ENCODE data around the gene MAPKAP1.

Gene MAPKAP1

DNA sequence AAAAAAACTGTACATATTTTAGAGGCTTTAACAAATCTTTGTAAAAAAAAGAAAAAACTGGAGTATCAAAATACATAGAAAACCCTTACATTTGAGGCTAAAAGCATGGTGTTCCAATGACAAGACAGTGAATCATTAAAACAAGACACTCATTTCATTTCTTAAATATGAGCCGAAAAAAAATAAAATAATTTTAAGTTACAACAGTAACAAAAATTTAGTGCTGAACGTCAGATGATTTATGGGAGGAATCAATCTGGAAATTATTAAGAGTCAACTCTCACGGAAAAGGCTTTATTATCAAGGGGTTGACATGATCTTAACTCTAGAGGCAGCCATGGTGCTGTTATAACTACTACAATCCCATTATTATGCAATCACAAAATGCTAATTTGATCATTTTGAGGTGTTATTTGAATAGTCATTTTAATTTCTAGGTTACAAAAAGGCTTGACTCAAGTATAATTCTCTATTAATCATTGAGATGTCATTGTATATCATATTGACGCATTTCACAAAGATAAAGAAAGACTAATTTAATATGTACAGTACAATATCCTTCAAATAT lies 51.9 kb downstream of the MAPKAP1 start:
- TF ChIP-seq EZH2 (IDR thresholded peaks at IDR 0.05; ENCODE audit: borderline replicate concordance, low read length) = no peak
- TF ChIP-seq, protein P1, sequence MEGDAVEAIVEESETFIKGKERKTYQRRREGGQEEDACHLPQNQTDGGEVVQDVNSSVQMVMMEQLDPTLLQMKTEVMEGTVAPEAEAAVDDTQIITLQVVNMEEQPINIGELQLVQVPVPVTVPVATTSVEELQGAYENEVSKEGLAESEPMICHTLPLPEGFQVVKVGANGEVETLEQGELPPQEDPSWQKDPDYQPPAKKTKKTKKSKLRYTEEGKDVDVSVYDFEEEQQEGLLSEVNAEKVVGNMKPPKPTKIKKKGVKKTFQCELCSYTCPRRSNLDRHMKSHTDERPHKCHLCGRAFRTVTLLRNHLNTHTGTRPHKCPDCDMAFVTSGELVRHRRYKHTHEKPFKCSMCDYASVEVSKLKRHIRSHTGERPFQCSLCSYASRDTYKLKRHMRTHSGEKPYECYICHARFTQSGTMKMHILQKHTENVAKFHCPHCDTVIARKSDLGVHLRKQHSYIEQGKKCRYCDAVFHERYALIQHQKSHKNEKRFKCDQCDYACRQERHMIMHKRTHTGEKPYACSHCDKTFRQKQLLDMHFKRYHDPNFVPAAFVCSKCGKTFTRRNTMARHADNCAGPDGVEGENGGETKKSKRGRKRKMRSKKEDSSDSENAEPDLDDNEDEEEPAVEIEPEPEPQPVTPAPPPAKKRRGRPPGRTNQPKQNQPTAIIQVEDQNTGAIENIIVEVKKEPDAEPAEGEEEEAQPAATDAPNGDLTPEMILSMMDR (IDR thresholded peaks at IDR 0.05; ENCODE audit: low read length) = no peak
- Histone ChIP-seq H3K9ac (ENCODE audit: low read length) (no peak overlapping the region), H3K79me2 (ENCODE audit: insufficient read depth, low read length) (no peaks in the 10 kb centered on the region), H3K4me3 (ENCODE audit: low read depth, low read length, poor library complexity, severe bottlenecking) (no peak overlapping the region), H3K9me3 (ENCODE audit: low read length) (no peaks in the 10 kb centered on the region), H4K20me1 (ENCODE audit: insufficient read depth, low read length) (no peaks in the 10 kb centered on the region), H3K9me2 (ENCODE audit: low read depth, low read length) (no peaks in the 10 kb centered on the region), H2AFZ (ENCODE audit: low read length) (no peak overlapping the region), H3K27ac (ENCODE audit: low read depth, low read length, poor library complexity, severe bottlenecking) (no peak overlapping the region), H3K4me1 (ENCODE audit: insufficient read depth, low read length, severe bottlenecking) (peaks cover 5% of the 10 kb centered on the region), H3K27me3 (ENCODE audit: insufficient read depth, low read length) (no peaks in the 10 kb centered on the region), H3K36me3 (ENCODE audit: insufficient read depth, low read length) (peaks cover 19% of the 10 kb centered on the region), H3K4me2 (ENCODE audit: low read length) (no peak overlapping the region), H3F3A (ENCODE audit: insufficient read depth, low read length) (no peaks in the 10 kb centered on the region)

DNA sequence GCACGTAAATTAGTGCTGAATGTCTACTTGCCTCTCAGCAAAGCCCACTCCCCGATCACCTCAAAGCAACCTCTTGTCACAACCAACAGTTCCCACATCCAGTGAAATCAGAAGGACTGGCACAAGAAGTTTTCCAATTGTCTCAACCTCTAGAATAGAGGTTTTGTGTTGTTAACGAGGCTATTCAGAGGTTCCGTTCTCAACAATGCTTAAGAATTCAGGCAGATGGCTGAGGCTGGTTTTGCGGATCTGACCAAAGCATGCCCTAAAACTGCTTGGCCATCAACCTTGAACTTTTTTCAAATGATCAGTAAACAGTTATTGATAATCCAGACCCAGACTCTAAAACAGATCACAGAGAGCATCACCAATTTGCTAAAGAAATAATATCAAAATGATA lies 52.9 kb downstream of the MAPKAP1 start:
- Histone ChIP-seq H3K9me2 (ENCODE audit: low read depth, low read length) (no peaks in the 10 kb centered on the region), H3K4me2 (ENCODE audit: low read length) (no peak overlapping the region), H3K36me3 (ENCODE audit: insufficient read depth, low read length) (peaks cover 23% of the 10 kb centered on the region), H3K27ac (ENCODE audit: low read depth, low read length, poor library complexity, severe bottlenecking) (no peak overlapping the region), H3K27me3 (ENCODE audit: insufficient read depth, low read length) (no peaks in the 10 kb centered on the region), H2AFZ (ENCODE audit: low read length) (no peak overlapping the region), H4K20me1 (ENCODE audit: insufficient read depth, low read length) (no peaks in the 10 kb centered on the region), H3F3A (ENCODE audit: insufficient read depth, low read length) (no peaks in the 10 kb centered on the region), H3K4me1 (ENCODE audit: insufficient read depth, low read length, severe bottlenecking) (peaks cover 15% of the 10 kb centered on the region), H3K9me3 (ENCODE audit: low read length) (no peaks in the 10 kb centered on the region), H3K9ac (ENCODE audit: low read length) (no peak overlapping the region), H3K4me3 (ENCODE audit: low read depth, low read length, poor library complexity, severe bottlenecking) (no peak overlapping the region), H3K79me2 (ENCODE audit: insufficient read depth, low read length) (no peaks in the 10 kb centered on the region)
- TF ChIP-seq, protein P1 (IDR thresholded peaks at IDR 0.05; ENCODE audit: low read length) = no peak
- TF ChIP-seq EZH2 (IDR thresholded peaks at IDR 0.05; ENCODE audit: borderline replicate concordance, low read length) = no peak

DNA sequence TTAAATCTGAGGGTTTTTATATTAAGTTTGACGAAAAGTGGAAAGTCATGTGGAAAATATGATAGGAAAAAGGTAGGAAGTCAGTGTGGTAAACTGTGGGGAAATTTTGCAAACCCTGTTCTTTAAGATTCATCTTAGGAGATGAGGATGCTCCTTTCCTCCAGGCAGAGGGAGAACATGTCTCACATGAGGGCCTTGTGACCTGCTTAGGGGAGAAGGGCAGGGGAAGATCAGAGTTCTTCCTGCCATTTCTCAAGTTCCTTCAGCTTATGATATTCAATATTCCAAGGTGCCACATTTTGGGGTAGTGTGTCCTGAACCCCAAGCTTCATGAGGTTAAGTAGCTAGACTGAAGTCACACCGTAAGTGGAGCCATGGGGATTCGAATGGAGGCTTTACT lies 53.7 kb downstream of the MAPKAP1 start:
- H3K9ac ChIP-seq (ENCODE audit: low read length) = no peak overlapping the region
- H3F3A ChIP-seq (ENCODE audit: insufficient read depth, low read length) = no peaks in the 10 kb centered on the region
- H4K20me1 ChIP-seq (ENCODE audit: insufficient read depth, low read length) = no peaks in the 10 kb centered on the region
- H3K9me2 ChIP-seq (ENCODE audit: low read depth, low read length) = no peaks in the 10 kb centered on the region
- no peak overlapping the region for H3K4me3 ChIP-seq (ENCODE audit: low read depth, low read length, poor library complexity, severe bottlenecking)
- no peak overlapping the region for H3K27ac ChIP-seq (ENCODE audit: low read depth, low read length, poor library complexity, severe bottlenecking)
- no peaks in the 10 kb centered on the region for H3K27me3 ChIP-seq (ENCODE audit: insufficient read depth, low read length)
- H3K79me2 ChIP-seq (ENCODE audit: insufficient read depth, low read length) = no peaks in the 10 kb centered on the region
- H3K4me1 ChIP-seq (ENCODE audit: insufficient read depth, low read length, severe bottlenecking) = peaks cover 17% of the 10 kb centered on the region
- H3K9me3 ChIP-seq (ENCODE audit: low read length) = no peaks in the 10 kb centered on the region
- H3K36me3 ChIP-seq (ENCODE audit: insufficient read depth, low read length) = peaks cover 29% of the 10 kb centered on the region
- no peak overlapping the region for H3K4me2 ChIP-seq (ENCODE audit: low read length)
- TF ChIP-seq EZH2 (IDR thresholded peaks at IDR 0.05; ENCODE audit: borderline replicate concordance, low read length) = no peak
- TF ChIP-seq, protein P1 (IDR thresholded peaks at IDR 0.05; ENCODE audit: low read length) = no peak
- H2AFZ ChIP-seq (ENCODE audit: low read length) = no peak overlapping the region
